HepG2 (cell line): Measurements from ENCODE around the gene GPR27. TPM values are rescaled to one million over a fixed set of nuclear protein-coding genes. Genes with fewer than 3 reads are reported as not detected.

Experiments used
- ATAC-seq: fragments of 200-7000 bp; cut with Tn5 transposase; 3 replicates; pipeline ENCODE4 v1.9.1; 2020; ENCODE audit warnings: mild to moderate bottlenecking, moderate library complexity
- BruUV-seq: library from RNA; stranded (reverse); fragments of 400-500 nt; replicated peaks from 2 replicates; lab custom pipeline; 2021; lab: Mats Ljungman, UMichigan
- CTCF ChIA-PET: fragments of 300-600 bp; formaldehyde crosslinking; extraction: SDS; loops from one replicate; lab custom pipeline; 2021; ENCODE audit warnings: low total read pairs, inconsistent platforms, low intra/inter-chr PET ratio; lab: Yijun Ruan, JAX
- POLR2A ChIA-PET: fragments of 350-600 bp; sonication (Branson Sonifier 250); formaldehyde crosslinking; loops from one replicate; lab custom pipeline; 2020; ENCODE audit warnings: antibody characterized with exemption, inconsistent platforms; lab: Yijun Ruan, JAX
- DNase-seq: peaks from one replicate; pipeline ENCODE4 v3.0.0-alpha.2; 2015; ENCODE audit warnings: low spot score
- FAIRE-seq: peaks from 3 replicates; lab custom pipeline; 2011; peaks lifted over from hg19 to GRCh38; lab: Jason Lieb, UNC
- H2AFZ ChIP-seq: one replicate; pipeline ENCODE4 v1.6.1; 2011; ENCODE audit warnings: low read length, inconsistent platforms
- H3K27ac ChIP-seq: fragments of 300-600 bp; 3 replicates; pipeline ENCODE4 v1.8.0; 2011; ENCODE audit warnings: mixed run types, mild to moderate bottlenecking, mixed read lengths, low read length, inconsistent platforms; ENCODE audit not compliant: insufficient read depth; ENCODE audit errors: extremely low read length
- H3K27me3 ChIP-seq, 2 experiments: fragments of 200-600 bp in 1 of 2; 2 replicates in 1 of 2; 3 replicates in 1 of 2; pipeline versions ENCODE4 v1.6.0 to v1.8.0; 2011; ENCODE audit warnings: low read length in 2 of 2, mild to moderate bottlenecking in 2 of 2, moderate library complexity in 2 of 2, inconsistent platforms in 1 of 2; ENCODE audit not compliant: insufficient read depth in 2 of 2, control insufficient read depth in 1 of 2
- H3K36me3 ChIP-seq, 2 experiments: fragments of 200-600 bp in 1 of 2; replicated peaks in 1 of 2; 2 replicates in 1 of 2; 3 replicates in 1 of 2; pipeline versions ENCODE4 v1.5.1 to v1.8.0; 2011; ENCODE audit warnings: low read length in 2 of 2, inconsistent platforms in 1 of 2; ENCODE audit not compliant: insufficient read depth in 2 of 2, control insufficient read depth in 1 of 2
- H3K4me1 ChIP-seq: 2 replicates; pipeline ENCODE4 v1.5.1; 2012; ENCODE audit warnings: low read length, inconsistent platforms; ENCODE audit not compliant: insufficient read depth
- H3K4me2 ChIP-seq: 2 replicates; pipeline ENCODE4 v1.6.0; 2011; ENCODE audit warnings: low read depth, low read length, inconsistent platforms
- H3K4me3 ChIP-seq, 3 experiments: fragments of 200-600 bp in 1 of 3; sonication (generic), shearing (Covaris generic) in 1 of 3; replicated peaks in 1 of 3; 2 replicates each; pipeline ENCODE4 v1.5.1; 2011 to 2016; ENCODE audit warnings: low read length in 3 of 3, inconsistent platforms in 2 of 3, low read depth in 2 of 3, mild to moderate bottlenecking in 2 of 3, control low read depth in 1 of 3, mixed read lengths in 1 of 3; ENCODE audit not compliant: insufficient read depth in 1 of 3
- H3K79me2 ChIP-seq: one replicate; pipeline ENCODE4 v1.6.1; 2011; ENCODE audit warnings: low read length, inconsistent platforms; ENCODE audit not compliant: insufficient read depth
- H3K9ac ChIP-seq: 2 replicates; pipeline ENCODE4 v1.6.0; 2011; ENCODE audit warnings: mild to moderate bottlenecking, low read depth, low read length, inconsistent platforms; ENCODE audit not compliant: insufficient read depth
- H3K9me3 ChIP-seq: 2 replicates; pipeline ENCODE4 v1.5.1; 2012; ENCODE audit warnings: mild to moderate bottlenecking, low read length
- H4K20me1 ChIP-seq: 2 replicates; pipeline ENCODE4 v1.6.0; 2011; ENCODE audit warnings: inconsistent platforms, mild to moderate bottlenecking, low read length, moderate library complexity; ENCODE audit not compliant: insufficient read depth
- ARID2 ChIP-seq: sonication (generic); formaldehyde crosslinking; IDR thresholded peaks from 2 replicates; pipeline ENCODE4 v1.8.1; 2022; ENCODE audit warnings: mild to moderate bottlenecking, missing genetic modification reagents, borderline replicate concordance
- ARID3A ChIP-seq: IDR thresholded peaks from 2 replicates; pipeline ENCODE4 v1.6.1; 2012; ENCODE audit warnings: low read depth, low read length, improper control_type of control experiment
- ARID5B ChIP-seq: IDR thresholded peaks from 2 replicates; pipeline ENCODE4 v1.4.0; 2020; ENCODE audit warnings: mild to moderate bottlenecking, missing genetic modification reagents
- ISX ChIP-seq: sonication (generic); formaldehyde crosslinking; conservative IDR thresholded peaks from 2 replicates; pipeline ENCODE4 v1.5.0; 2020; ENCODE audit warnings: missing genetic modification reagents
- NONO ChIP-seq, 2 experiments: fragments of 450-650 bp in 1 of 2; sonication (generic) in 1 of 2; formaldehyde crosslinking in 1 of 2; IDR thresholded peaks in 1 of 2; conservative IDR thresholded peaks in 1 of 2; 2 replicates each; pipeline versions ENCODE4 v1.6.1 to v1.8.0; 2017 to 2022; ENCODE audit warnings: mild to moderate bottlenecking in 1 of 2, missing genetic modification reagents in 1 of 2, moderate library complexity in 1 of 2
- SIN3A ChIP-seq: IDR thresholded peaks from 2 replicates; pipeline ENCODE4 v1.6.1; 2011; ENCODE audit warnings: low read depth, mild to moderate bottlenecking, control low read depth, low read length, borderline replicate concordance
- TCF7L2 ChIP-seq: IDR thresholded peaks from 2 replicates; pipeline ENCODE4 v1.6.1; 2011; ENCODE audit warnings: mild to moderate bottlenecking, low read depth, low read length, moderate library complexity
- TEAD2 ChIP-seq: sonication (generic); formaldehyde crosslinking; IDR thresholded peaks from 2 replicates; pipeline ENCODE4 v1.9.0; 2021; ENCODE audit warnings: missing genetic modification reagents
- ZC3H13 ChIP-seq: sonication (generic); formaldehyde crosslinking; IDR thresholded peaks from 2 replicates; pipeline ENCODE4 v1.8.1; 2023; ENCODE audit warnings: mild to moderate bottlenecking, missing genetic modification reagents, moderate library complexity
- ZNF576 ChIP-seq: sonication (generic); formaldehyde crosslinking; IDR thresholded peaks from 2 replicates; pipeline ENCODE4 v1.4.0; 2020; ENCODE audit warnings: mild to moderate bottlenecking, missing genetic modification reagents
- ZNF646 ChIP-seq: sonication (generic); formaldehyde crosslinking; IDR thresholded peaks from 2 replicates; pipeline ENCODE4 v1.9.0; 2021; ENCODE audit warnings: mild to moderate bottlenecking, missing genetic modification reagents
- ZNF879 ChIP-seq: sonication (generic); formaldehyde crosslinking; IDR thresholded peaks from 2 replicates; pipeline ENCODE4 v1.8.1; 2023; ENCODE audit warnings: missing genetic modification reagents
- ZSCAN9 ChIP-seq: IDR thresholded peaks from 2 replicates; pipeline ENCODE4 v1.6.1; 2016; ENCODE audit warnings: borderline replicate concordance
- in situ Hi-C: cut with HindIII; loops from 2 replicates; pipeline ENCODE4 v1.10.0; 2017; ENCODE audit warnings: low pct_unique_long_range_greater_than_20kb; ENCODE audit not compliant: extremely low pct_ligation_motif_present
- intact Hi-C: fragments of 100-400 bp; cut with micrococcal nuclease; formaldehyde crosslinking; loops from one replicate; pipeline ENCODE4 v1.10.0; 2022; ENCODE audit not compliant: unreplicated experiment
- polyA plus RNA-seq, 8 experiments: library from polyadenylated mRNA; depleted of rRNA in 3 of 8; stranded (reverse) in 7 of 8; unstranded in 1 of 8; fragments of >200 nt; fragmentation: Illumina TruSeq in 4 of 8; extraction: Trizol in 4 of 8; gene quantifications; 2 replicates each; pipeline versions ENCODE4 v1.2.1 to v1.2.3, GENCODE V29; 2011 to 2016; ENCODE audit warnings: low read depth in 4 of 8, missing spikeins in 1 of 8, mixed read lengths in 1 of 8; ENCODE audit not compliant: insufficient read depth in 1 of 8
- total RNA-seq, 5 experiments: library from RNA; depleted of rRNA; stranded (reverse); fragments of >200 nt; fragmentation: Illumina TruSeq; extraction: Trizol; gene quantifications; 2 replicates each; pipeline ENCODE4 v1.2.3, GENCODE V29; 2016; ENCODE audit warnings: low read depth in 1 of 5

GPR27 gene
- total and polyA plus RNA-seq, 2 of the 13 experiments (the other 11 are each of a cell fraction or from before 2014, with no cell fraction given) = not detected

GRCh38 chr3:71724171-71724453 is 29.5 kb upstream of the GPR27 start:
- H3K9ac ChIP-seq = no peak overlapping the region
- no peaks in the 10 kb centered on the region for H3K36me3 ChIP-seq
- peaks cover 6% of the 10 kb centered on the region; the same call in 1 of the 2 replicates for H3K4me1 ChIP-seq
- DNase-seq (no peak), ATAC-seq (no peak), FAIRE-seq (no peak)
- peaks cover 8 to 55% of the 10 kb centered on the region in 2 experiments; a peak in 4 of 5 replicates for H3K27me3 ChIP-seq
- no peak overlapping the region for H2AFZ ChIP-seq
- intact Hi-C loops = no loop called here
- H3K27ac ChIP-seq = no peak overlapping the region
- ChIA-PET CTCF (no interaction called here), POLR2A (no interaction called here)
- in situ Hi-C loops = loop anchor here (5.0 to 25.0 kb wide), 3 partner anchors 133 to 1363 kb away; no protein-coding TSS in a partner anchor
- H3K9me3 ChIP-seq = no peaks in the 10 kb centered on the region
- H3K79me2 ChIP-seq = no peaks in the 10 kb centered on the region
- H3K4me2 ChIP-seq = peak overlapping the region; percentile 74
- no peaks in the 10 kb centered on the region for H4K20me1 ChIP-seq
- TF ChIP-seq TEAD2 (CRISPR knock-in tag) (no peak), ZSCAN9 (no peak), ARID5B (no peak), ARID3A (no peak), ZNF646 (CRISPR knock-in tag) (no peak), ZC3H13 (no peak), NONO (IDR thresholded peaks at IDR 0.05) (no peak), NONO (CRISPR knock-in tag; conservative IDR thresholded peaks at IDR 0.05) (no peak), ARID2 (CRISPR knock-in tag) (no peak), ZNF576 (no peak), ISX (CRISPR knock-in tag) (no peak), SIN3A (no peak), TCF7L2 (no peak), ZNF879 (CRISPR knock-in tag) (no peak)
- H3K4me3 ChIP-seq = peak overlapping the region in 1 of 3 experiments; percentile 74; a peak in 1 of 6 replicates
- BruUV-seq = no TSS peak
